Vagina (tissue), 2 donors: ENCODE results near the gene GTPBP4.

ENCODE experiments used
- POLR2AphosphoS5 ChIP-seq, 2 donors: sonication (generic); formaldehyde crosslinking; IDR thresholded peaks; one replicate each; pipeline ENCODE4 v1.9.0; 2017; ENCODE audit warnings: antibody characterized with exemption in 2 of 2, mild to moderate bottlenecking in 2 of 2, low read depth in 1 of 2; ENCODE audit not compliant: insufficient read depth in 1 of 2
- TF ChIP-seq, protein P1 (sequence below), 3 experiments: fragments of 450-650 bp in 2 of 3; fragments of 200-600 bp in 1 of 3; sonication (generic) in 1 of 3; IDR thresholded peaks; one replicate each; pipeline ENCODE4 v1.5.1; 2017 to 2019; ENCODE audit warnings: antibody characterized with exemption in 3 of 3, mild to moderate bottlenecking in 2 of 3, moderate library complexity in 2 of 3

DNA sequence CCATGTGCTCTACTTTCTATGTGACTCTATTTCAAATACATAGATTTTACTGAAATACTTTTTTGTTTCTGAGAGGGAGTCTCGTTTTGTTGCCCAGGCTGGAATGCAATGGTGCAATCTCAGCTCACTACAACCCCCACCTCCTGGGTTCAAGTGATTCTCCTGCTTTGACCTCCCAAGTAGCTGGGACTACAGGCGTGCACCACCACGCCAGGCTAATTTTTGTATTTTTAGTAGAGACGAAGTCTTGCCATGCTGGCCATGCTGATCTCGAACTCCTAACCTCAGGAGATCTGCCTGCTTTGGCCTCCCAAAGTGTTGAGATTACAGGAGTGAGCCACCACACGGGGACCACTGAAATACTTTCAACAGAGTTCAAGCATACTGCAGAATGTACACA is 57.2 kb downstream of the GTPBP4 start:
- TF ChIP-seq, protein P1, sequence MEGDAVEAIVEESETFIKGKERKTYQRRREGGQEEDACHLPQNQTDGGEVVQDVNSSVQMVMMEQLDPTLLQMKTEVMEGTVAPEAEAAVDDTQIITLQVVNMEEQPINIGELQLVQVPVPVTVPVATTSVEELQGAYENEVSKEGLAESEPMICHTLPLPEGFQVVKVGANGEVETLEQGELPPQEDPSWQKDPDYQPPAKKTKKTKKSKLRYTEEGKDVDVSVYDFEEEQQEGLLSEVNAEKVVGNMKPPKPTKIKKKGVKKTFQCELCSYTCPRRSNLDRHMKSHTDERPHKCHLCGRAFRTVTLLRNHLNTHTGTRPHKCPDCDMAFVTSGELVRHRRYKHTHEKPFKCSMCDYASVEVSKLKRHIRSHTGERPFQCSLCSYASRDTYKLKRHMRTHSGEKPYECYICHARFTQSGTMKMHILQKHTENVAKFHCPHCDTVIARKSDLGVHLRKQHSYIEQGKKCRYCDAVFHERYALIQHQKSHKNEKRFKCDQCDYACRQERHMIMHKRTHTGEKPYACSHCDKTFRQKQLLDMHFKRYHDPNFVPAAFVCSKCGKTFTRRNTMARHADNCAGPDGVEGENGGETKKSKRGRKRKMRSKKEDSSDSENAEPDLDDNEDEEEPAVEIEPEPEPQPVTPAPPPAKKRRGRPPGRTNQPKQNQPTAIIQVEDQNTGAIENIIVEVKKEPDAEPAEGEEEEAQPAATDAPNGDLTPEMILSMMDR (IDR thresholded peaks at IDR 0.05), result no peak
- TF ChIP-seq POLR2AphosphoS5 (IDR thresholded peaks at IDR 0.05; ENCODE audit: insufficient read depth in 1 of 2, low read depth in 1 of 2), result no peak
